Activated CD8-positive, alpha-beta memory T cell treated with anti-CD3 and anti-CD28 coated beads, Interleukin-2, amount 10 ng/mL, durations not matched to agents 7 days and 5 days (primary cell): Measurements from ENCODE around the gene GSE1. TPM values are rescaled to one million over a fixed set of nuclear protein-coding genes. Genes with fewer than 3 reads are reported as not detected.

Source experiments
- ATAC-seq: fragments of 150-1000 bp; cut with Tn5 transposase; one replicate; pipeline ENCODE4 v1.10.0; 2021; ENCODE audit warnings: moderate library complexity
- CTCF ChIA-PET: fragments of 350-600 bp; sonication (Branson Sonifier 250); formaldehyde crosslinking; loops from one replicate; lab custom pipeline; 2021; ENCODE audit warnings: antibody characterized with exemption; lab: Charles Lee
- DNase-seq: peaks from one replicate; pipeline ENCODE4 v3.0.0-alpha.2; 2020
- H3K27ac Mint-ChIP-seq: one replicate; pipeline ENCODE4 v1.8.0; 2021; ENCODE audit warnings: mild to moderate bottlenecking, mixed read lengths
- H3K27me3 Mint-ChIP-seq: one replicate; pipeline ENCODE4 v1.8.0; 2021; ENCODE audit warnings: mixed read lengths
- H3K36me3 Mint-ChIP-seq: one replicate; pipeline ENCODE4 v1.8.0; 2021; ENCODE audit warnings: mild to moderate bottlenecking, mixed read lengths
- H3K4me1 Mint-ChIP-seq: one replicate; pipeline ENCODE4 v1.8.0; 2021; ENCODE audit warnings: mixed read lengths
- H3K4me3 Mint-ChIP-seq: one replicate; pipeline ENCODE4 v1.8.0; 2021; ENCODE audit warnings: mild to moderate bottlenecking, moderate library complexity, mixed read lengths
- H3K9me3 Mint-ChIP-seq: one replicate; pipeline ENCODE4 v1.8.0; 2022; ENCODE audit warnings: low read depth, mixed read lengths
- total RNA-seq, 2 experiments: library from RNA; stranded (reverse); gene quantifications; one replicate each; pipeline ENCODE4 v1.2.3, GENCODE V29; 2021

Gene GSE1
- total RNA-seq, 2 experiments from 2014 or later: 43.1 to 55.1 TPM

- CTCF ChIA-PET: interaction anchor here (1.5 kb wide), 1 partner anchor 213 kb away, joined by 3 read pairs; no protein-coding TSS in a partner anchor
- ATAC-seq: no peak
These were observed 19.8 kb downstream of the GSE1 start for GRCh38 chr16:85632709-85633437.

DNA sequence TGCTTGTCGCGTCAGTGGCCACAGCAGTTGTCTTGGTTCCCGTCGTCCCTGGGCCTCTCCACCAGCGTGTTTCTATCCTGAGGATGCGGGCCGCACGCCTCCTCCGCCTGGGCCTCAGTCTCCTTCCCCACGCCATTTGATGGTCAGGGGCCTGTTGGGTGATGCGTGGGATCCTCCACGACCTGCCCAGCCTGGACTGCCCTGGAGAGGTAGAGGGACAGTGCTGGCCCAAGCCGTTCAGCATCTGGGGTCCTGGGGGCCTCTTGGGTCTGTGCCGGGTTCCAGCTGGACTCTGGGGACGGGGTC lies 20.3 kb downstream of the GSE1 start:
- no peaks in the 10 kb centered on the region for H3K9me3 Mint-ChIP-seq
- ATAC-seq (no peak), DNase-seq (no peak)
- H3K27ac Mint-ChIP-seq: no peak overlapping the region
- CTCF ChIA-PET: no interaction called here
- peaks cover 17% of the 10 kb centered on the region for H3K36me3 Mint-ChIP-seq
- H3K4me1 Mint-ChIP-seq: peaks cover 2% of the 10 kb centered on the region
- H3K4me3 Mint-ChIP-seq: no peak overlapping the region
- H3K27me3 Mint-ChIP-seq: no peaks in the 10 kb centered on the region

More at GRCh38 chr16:85632709-85633437, 19.8 kb downstream of the GSE1 start:
- H3K36me3 Mint-ChIP-seq: peaks cover 17% of the 10 kb centered on the region
- no peak overlapping the region for H3K4me3 Mint-ChIP-seq
- H3K9me3 Mint-ChIP-seq: no peaks in the 10 kb centered on the region
- H3K27me3 Mint-ChIP-seq: no peaks in the 10 kb centered on the region
- peaks cover 2% of the 10 kb centered on the region for H3K4me1 Mint-ChIP-seq
- H3K27ac Mint-ChIP-seq: no peak overlapping the region
- no peak for DNase-seq

DNA sequence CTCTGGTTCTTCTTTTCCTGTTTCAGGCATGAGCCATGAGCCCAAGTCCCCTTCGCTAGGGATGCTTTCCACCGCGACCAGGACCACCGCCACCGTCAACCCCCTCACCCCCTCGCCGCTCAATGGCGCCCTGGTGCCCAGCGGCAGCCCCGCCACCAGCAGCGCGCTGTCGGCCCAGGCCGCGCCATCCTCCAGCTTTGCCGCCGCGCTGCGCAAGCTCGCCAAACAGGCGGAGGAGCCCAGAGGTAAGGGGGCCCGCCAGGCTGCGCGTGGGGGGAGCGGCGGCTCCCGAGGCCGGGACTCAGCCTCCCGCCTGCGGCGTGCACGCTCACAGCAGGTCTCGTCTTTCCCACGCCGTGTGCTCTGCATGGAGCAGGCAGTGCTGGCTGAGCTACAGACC lies 20.8 kb downstream of the GSE1 start:
- CTCF ChIA-PET: no interaction called here
- Mint-ChIP-seq H3K36me3 (peaks cover 12% of the 10 kb centered on the region), H3K27ac (no peak overlapping the region), H3K27me3 (no peaks in the 10 kb centered on the region), H3K9me3 (no peaks in the 10 kb centered on the region), H3K4me1 (no peaks in the 10 kb centered on the region), H3K4me3 (no peak overlapping the region)
- ATAC-seq (no peak), DNase-seq (no peak)

- H3K9me3 Mint-ChIP-seq: no peaks in the 10 kb centered on the region
- no peaks in the 10 kb centered on the region for H3K4me1 Mint-ChIP-seq
- CTCF ChIA-PET: interaction anchor here (1.1 kb wide), 1 partner anchor 19 kb away, joined by 3 read pairs; no protein-coding TSS in a partner anchor
- no peak overlapping the region for H3K4me3 Mint-ChIP-seq
- H3K27me3 Mint-ChIP-seq: no peaks in the 10 kb centered on the region
- ATAC-seq: no peak
- H3K27ac Mint-ChIP-seq: no peak overlapping the region
- H3K36me3 Mint-ChIP-seq: peaks cover 3% of the 10 kb centered on the region
- DNase-seq: no peak
These were observed 21.8 kb downstream of the GSE1 start for GRCh38 chr16:85634747-85635544.

- no peaks in the 10 kb centered on the region for H3K27me3 Mint-ChIP-seq
- ATAC-seq (no peak), DNase-seq (no peak)
- no peak overlapping the region for H3K27ac Mint-ChIP-seq
- CTCF ChIA-PET: interaction anchor here (1.1 kb wide), 1 partner anchor 19 kb away, joined by 3 read pairs; no protein-coding TSS in a partner anchor
- H3K4me1 Mint-ChIP-seq: no peaks in the 10 kb centered on the region
- no peak overlapping the region for H3K4me3 Mint-ChIP-seq
- no peaks in the 10 kb centered on the region for H3K36me3 Mint-ChIP-seq
- no peaks in the 10 kb centered on the region for H3K9me3 Mint-ChIP-seq
These were observed 22.5 kb downstream of the GSE1 start for GRCh38 chr16:85635545-85636140.

DNA sequence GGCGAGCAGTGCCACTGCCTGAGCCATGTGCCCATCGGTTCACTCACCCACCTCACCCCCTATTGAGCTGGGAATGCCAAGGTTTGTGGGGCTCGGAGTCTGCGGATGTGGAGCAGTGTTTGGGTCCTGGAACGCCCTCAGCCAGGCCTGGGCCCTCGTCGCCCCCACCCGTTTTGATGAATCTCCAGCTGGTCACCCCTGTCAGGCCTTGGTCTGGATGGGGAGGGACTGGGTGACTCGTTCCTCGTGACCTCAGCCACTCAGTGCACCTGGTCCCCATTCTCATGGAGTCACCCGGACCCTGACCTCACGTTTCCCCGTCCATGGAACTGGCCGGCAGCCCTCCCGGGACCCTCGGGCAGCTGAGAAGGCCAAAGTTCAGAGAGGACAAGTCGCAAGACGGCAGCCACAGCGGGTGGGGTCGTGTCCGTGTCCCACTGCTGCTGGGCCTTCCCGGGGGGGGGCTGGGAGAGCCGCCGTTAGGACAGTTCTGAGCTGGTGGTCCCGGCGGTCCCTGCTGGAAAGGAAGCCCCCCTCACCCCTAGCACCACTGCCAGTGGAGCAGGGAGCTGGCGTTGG lies 23.2 kb downstream of the GSE1 start:
- no peaks in the 10 kb centered on the region for H3K4me1 Mint-ChIP-seq
- H3K27ac Mint-ChIP-seq: no peak overlapping the region
- no peaks in the 10 kb centered on the region for H3K36me3 Mint-ChIP-seq
- H3K4me3 Mint-ChIP-seq: no peak overlapping the region
- DNase-seq (no peak), ATAC-seq (no peak)
- no peaks in the 10 kb centered on the region for H3K9me3 Mint-ChIP-seq
- CTCF ChIA-PET: interaction anchor here (0.5 to 1.0 kb wide), 2 partner anchors 220 to 437 kb away, joined by 3 to 4 read pairs; no protein-coding TSS in a partner anchor
- H3K27me3 Mint-ChIP-seq: no peaks in the 10 kb centered on the region

GRCh38 chr16:85637061-85637807 lies 24.1 kb downstream of the GSE1 start:
- CTCF ChIA-PET: interaction anchor here (0.7 to 1.0 kb wide), 2 partner anchors 80 to 221 kb away, joined by 3 to 4 read pairs; no protein-coding TSS in a partner anchor
- DNase-seq (no peak), ATAC-seq (no peak)
- H3K9me3 Mint-ChIP-seq: no peaks in the 10 kb centered on the region
- H3K4me1 Mint-ChIP-seq: no peaks in the 10 kb centered on the region
- H3K36me3 Mint-ChIP-seq: no peaks in the 10 kb centered on the region
- H3K27me3 Mint-ChIP-seq: no peaks in the 10 kb centered on the region
- no peak overlapping the region for H3K27ac Mint-ChIP-seq
- H3K4me3 Mint-ChIP-seq: no peak overlapping the region

- DNase-seq (no peak), ATAC-seq (no peak)
- Mint-ChIP-seq H3K36me3 (no peaks in the 10 kb centered on the region), H3K27ac (no peak overlapping the region), H3K4me3 (no peak overlapping the region), H3K27me3 (no peaks in the 10 kb centered on the region), H3K4me1 (no peaks in the 10 kb centered on the region), H3K9me3 (no peaks in the 10 kb centered on the region)
- CTCF ChIA-PET: interaction anchor here (0.7 kb wide), 1 partner anchor 79 kb away, joined by 4 read pairs; no protein-coding TSS in a partner anchor
These were observed 24.9 kb downstream of the GSE1 start for GRCh38 chr16:85637808-85638647.

GRCh38 chr16:85638695-85639409 lies 25.7 kb downstream of the GSE1 start:
- Mint-ChIP-seq H3K9me3 (no peaks in the 10 kb centered on the region), H3K4me3 (no peak overlapping the region), H3K27ac (no peak overlapping the region), H3K27me3 (no peaks in the 10 kb centered on the region), H3K36me3 (no peaks in the 10 kb centered on the region), H3K4me1 (no peaks in the 10 kb centered on the region)
- DNase-seq (no peak), ATAC-seq (no peak)
- CTCF ChIA-PET: no interaction called here

DNA sequence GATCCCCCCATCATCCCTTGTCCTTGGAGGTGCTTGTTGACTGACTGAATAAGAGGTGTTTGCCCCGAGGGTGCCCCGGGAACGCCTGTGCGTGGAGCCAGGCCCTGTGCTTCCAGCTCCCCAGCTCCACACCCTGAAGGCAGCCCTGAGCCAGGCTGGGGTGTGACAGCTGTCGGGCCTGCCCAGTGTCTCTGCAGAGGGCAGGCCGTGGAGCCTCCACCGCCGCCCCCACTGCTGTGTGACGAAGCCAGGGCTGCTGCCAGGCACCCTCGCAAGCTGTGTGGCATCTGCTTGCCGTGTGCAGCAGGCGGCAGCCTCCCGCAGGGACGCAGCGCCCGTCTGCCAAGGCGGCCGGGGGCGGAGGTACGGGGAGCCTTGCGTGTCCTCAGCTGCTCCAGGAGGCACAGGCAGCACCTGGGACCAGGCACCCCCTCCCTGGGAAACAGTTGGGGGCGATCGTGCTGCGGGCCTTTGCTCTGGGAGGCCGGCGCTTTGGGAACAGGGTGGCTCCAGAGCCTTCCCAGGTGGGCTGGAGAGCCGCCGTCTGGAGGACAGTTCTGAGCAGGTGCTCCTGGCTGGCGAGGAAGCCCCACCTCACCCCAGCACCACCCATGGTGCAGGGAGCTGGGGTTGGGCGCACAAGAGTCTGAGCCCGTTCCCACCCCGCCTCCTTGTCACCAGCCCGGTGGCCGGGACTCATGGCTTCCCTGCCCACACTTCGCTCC lies 26.6 kb downstream of the GSE1 start:
- ATAC-seq (no peak), DNase-seq (no peak)
- Mint-ChIP-seq H3K9me3 (no peaks in the 10 kb centered on the region), H3K36me3 (no peaks in the 10 kb centered on the region), H3K4me3 (no peak overlapping the region), H3K27ac (no peak overlapping the region), H3K27me3 (no peaks in the 10 kb centered on the region), H3K4me1 (peaks cover 5% of the 10 kb centered on the region)
- CTCF ChIA-PET: no interaction called here

GRCh38 chr16:85640254-85640558 lies 27.1 kb downstream of the GSE1 start:
- ATAC-seq (no peak), DNase-seq (no peak)
- H3K4me1 Mint-ChIP-seq: peaks cover 10% of the 10 kb centered on the region
- no peaks in the 10 kb centered on the region for H3K27me3 Mint-ChIP-seq
- no peak overlapping the region for H3K27ac Mint-ChIP-seq
- H3K36me3 Mint-ChIP-seq: no peaks in the 10 kb centered on the region
- H3K9me3 Mint-ChIP-seq: no peaks in the 10 kb centered on the region
- H3K4me3 Mint-ChIP-seq: no peak overlapping the region
- CTCF ChIA-PET: no interaction called here
